OCI-LY7 (cell line): Measurements from ENCODE around the gene CCNE1. TPM values are rescaled to one million over a fixed set of nuclear protein-coding genes. Genes with fewer than 3 reads are reported as not detected.

Experiments used
- BruUV-seq: library from RNA; stranded (reverse); fragments of 400-500 nt; replicated peaks from 2 replicates; lab custom pipeline; 2021; lab: Mats Ljungman, UMichigan
- CTCF ChIA-PET: fragments of 300-600 bp; sonication (Branson Sonifier 250); formaldehyde crosslinking; loops from one replicate; lab custom pipeline; 2022; ENCODE audit warnings: antibody characterized with exemption; ENCODE audit not compliant: unreplicated experiment; lab: Charles Lee
- POLR2A ChIA-PET: fragments of 300-600 bp; sonication (Branson Sonifier 250); formaldehyde crosslinking; loops from one replicate; lab custom pipeline; 2022; ENCODE audit warnings: antibody characterized with exemption; lab: Charles Lee
- DNase-seq: peaks from one replicate; pipeline ENCODE4 v3.0.0-alpha.2; 2015; ENCODE audit warnings: low spot score
- H2AFZ ChIP-seq: fragments of 200-600 bp; sonication (generic), shearing (Covaris generic); 2 replicates; pipeline ENCODE4 v1.6.1; 2014; ENCODE audit warnings: mild to moderate bottlenecking, antibody characterized with exemption, low read length, moderate library complexity
- H3K27ac ChIP-seq: fragments of 200-600 bp; sonication (generic); 2 replicates; pipeline ENCODE4 v1.5.1; 2014; ENCODE audit warnings: mixed run types, low read depth, mild to moderate bottlenecking, moderate library complexity, low read length, inconsistent platforms; ENCODE audit not compliant: poor library complexity, severe bottlenecking
- H3K36me3 ChIP-seq: fragments of 200-600 bp; sonication (generic); 2 replicates; pipeline ENCODE4 v1.6.1; 2014; ENCODE audit warnings: mild to moderate bottlenecking, antibody characterized with exemption, low read length, moderate library complexity, mixed read lengths; ENCODE audit not compliant: insufficient read depth
- H3K4me1 ChIP-seq: fragments of 200-600 bp; sonication (generic); 2 replicates; pipeline ENCODE4 v1.5.1; 2014; ENCODE audit warnings: mild to moderate bottlenecking, low read length; ENCODE audit not compliant: insufficient read depth, poor library complexity, severe bottlenecking
- H3K4me2 ChIP-seq: fragments of 200-600 bp; sonication (generic); 2 replicates; pipeline ENCODE4 v1.6.1; 2014; ENCODE audit warnings: mild to moderate bottlenecking, low read length
- H3K4me3 ChIP-seq: fragments of 200-600 bp; sonication (generic); 2 replicates; pipeline ENCODE4 v1.5.1; 2014; ENCODE audit warnings: mild to moderate bottlenecking, low read depth, low read length; ENCODE audit not compliant: poor library complexity, severe bottlenecking
- H3K79me2 ChIP-seq: fragments of 200-600 bp; sonication (generic); 2 replicates; pipeline ENCODE4 v1.6.1; 2016; ENCODE audit warnings: low read depth, mild to moderate bottlenecking, low read length, moderate library complexity, mixed read lengths; ENCODE audit not compliant: insufficient read depth
- H3K9me2 ChIP-seq: fragments of 200-600 bp; sonication (generic); 2 replicates; pipeline ENCODE4 v1.6.1; 2016; ENCODE audit warnings: mild to moderate bottlenecking, low read length, mixed read lengths; ENCODE audit not compliant: insufficient read depth
- H3K9me3 ChIP-seq: fragments of 200-600 bp; sonication (generic); 2 replicates; pipeline ENCODE4 v1.6.1; 2014; ENCODE audit warnings: mild to moderate bottlenecking, mixed run types, low read length, mixed read lengths
- H4K20me1 ChIP-seq: fragments of 200-600 bp; sonication (generic); 2 replicates; pipeline ENCODE4 v1.6.1; 2014; ENCODE audit warnings: mild to moderate bottlenecking, antibody characterized with exemption, low read length, moderate library complexity, mixed read lengths; ENCODE audit not compliant: insufficient read depth
- CTCF ChIP-seq: fragments of 200-600 bp; sonication (generic); conservative IDR thresholded peaks from 2 replicates; pipeline ENCODE4 v1.5.1; 2014; ENCODE audit warnings: mild to moderate bottlenecking, antibody characterized with exemption, low read length, moderate library complexity, mixed read lengths
- EZH2phosphoT487 ChIP-seq: fragments of 200-600 bp; sonication (generic); IDR thresholded peaks from 2 replicates; pipeline ENCODE4 v1.6.1; 2018; ENCODE audit warnings: low read depth, borderline replicate concordance, mild to moderate bottlenecking, mixed run types, antibody characterized with exemption, low read length, moderate library complexity, mixed read lengths
- intact Hi-C: fragments of 100-400 bp; cut with micrococcal nuclease; formaldehyde crosslinking; loops from one replicate; pipeline ENCODE4 v1.10.0; 2022; ENCODE audit not compliant: unreplicated experiment
- total RNA-seq, 2 experiments: library from RNA; depleted of rRNA in 1 of 2; stranded (reverse); fragments of >200 nt in 1 of 2; shearing (Covaris generic) in 1 of 2; gene quantifications; 2 replicates each; pipeline ENCODE4 v1.2.3, GENCODE V29; 2014 to 2022

The CCNE1 gene
- total RNA-seq, 2 experiments from 2014 or later = 23.2 to 36.1 TPM

- Histone ChIP-seq H3K36me3 (no peaks in the 10 kb centered on the region), H3K4me3 (no peak overlapping the region), H3K79me2 (no peaks in the 10 kb centered on the region), H4K20me1 (no peaks in the 10 kb centered on the region), H3K9me2 (no peaks in the 10 kb centered on the region), H3K9me3 (no peaks in the 10 kb centered on the region), H3K4me1 (peaks cover 25% of the 10 kb centered on the region), H2AFZ (no peak overlapping the region), H3K4me2 (peak overlapping the region; percentile 44; the same call in 1 of the 2 replicates), H3K27ac (no peak overlapping the region)
- TF ChIP-seq CTCF (no peak), EZH2phosphoT487 (no peak)
- BruUV-seq = no TSS peak
- POLR2A ChIA-PET = no interaction called here
- CTCF ChIA-PET = no interaction called here
- DNase-seq = no peak
- intact Hi-C loops = no loop called here
These were observed 31.6 kb downstream of the CCNE1 start for GRCh38 chr19:29843180-29844051.

- Histone ChIP-seq H3K9me2 (no peaks in the 10 kb centered on the region), H3K36me3 (no peaks in the 10 kb centered on the region), H3K4me1 (peaks cover 18% of the 10 kb centered on the region), H3K9me3 (no peaks in the 10 kb centered on the region), H3K4me3 (peak overlapping the region; percentile 73), H3K79me2 (no peaks in the 10 kb centered on the region), H3K27ac (no peak overlapping the region), H4K20me1 (no peaks in the 10 kb centered on the region), H2AFZ (peak overlapping the region; percentile 80), H3K4me2 (peak overlapping the region; percentile 87)
- no TSS peak for BruUV-seq
- ChIA-PET CTCF (interaction anchor here (0.5 to 0.6 kb wide), 6 partner anchors 27 to 1676 kb away, joined by 3 to 12 read pairs (median 4); no protein-coding TSS in a partner anchor), POLR2A (interaction anchor here (0.6 to 2.0 kb wide), 7 partner anchors 9 to 598 kb away, joined by 3 to 6 read pairs (median 4); no protein-coding TSS in a partner anchor)
- DNase-seq = peak; percentile 91
- no peak for TF ChIP-seq EZH2phosphoT487
- no peak for TF ChIP-seq CTCF
- intact Hi-C loops = loop anchor here (1.0 kb wide), 1 partner anchor 34 kb away; the partner anchor contains the start of gene CCNE1
These were observed 33.2 kb downstream of the CCNE1 start for GRCh38 chr19:29844891-29845573.
